Measurements from ENCODE around the gene DAG1. TPM values are rescaled to one million over a fixed set of nuclear protein-coding genes. Genes with fewer than 3 reads are reported as not detected.
A peak's percentile ranks its signal among the peaks of the same experiment; 100 is the strongest.

Gene DAG1
- total RNA-seq, 1 experiment from 2014 or later: 206 TPM

GRCh38 chr3:49469037-49469935, 781 bp upstream of the DAG1 start:
- BruUV-seq (replicated peaks): TSS peak; percentile 90
- H3K79me2 ChIP-seq (ENCODE audit: low read depth): peaks cover 36% of the 10 kb centered on the region
- H3K9me3 ChIP-seq (ENCODE audit: insufficient read depth, low read depth): no peaks in the 10 kb centered on the region
- no peaks in the 10 kb centered on the region for H4K20me1 ChIP-seq (ENCODE audit: insufficient read depth)
- ChIA-PET CTCF (interaction anchor here (0.6 to 1.4 kb wide), 2 partner anchors 15 to 141 kb away, joined by 7 to 10 read pairs; no protein-coding TSS in a partner anchor), POLR2A (ENCODE audit: unreplicated experiment) (interaction anchor here (0.6 to 0.9 kb wide), 9 partner anchors 17 to 1245 kb away, joined by 3 to 10 read pairs (median 3); partner anchors contain the start of gene BSN)
- no peaks in the 10 kb centered on the region for H3K27me3 ChIP-seq (ENCODE audit: insufficient read depth, low read depth)
- peak overlapping the region; percentile 76 for H3K27ac ChIP-seq
- intact Hi-C loops (cut with micrococcal nuclease; ENCODE audit: unreplicated experiment): no loop called here
- no peaks in the 10 kb centered on the region for H3K9me2 ChIP-seq (ENCODE audit: insufficient read depth)
- peaks cover 48% of the 10 kb centered on the region for H3K4me1 ChIP-seq (replicated peaks; ENCODE audit: insufficient read depth)
- TF ChIP-seq, protein P1, sequence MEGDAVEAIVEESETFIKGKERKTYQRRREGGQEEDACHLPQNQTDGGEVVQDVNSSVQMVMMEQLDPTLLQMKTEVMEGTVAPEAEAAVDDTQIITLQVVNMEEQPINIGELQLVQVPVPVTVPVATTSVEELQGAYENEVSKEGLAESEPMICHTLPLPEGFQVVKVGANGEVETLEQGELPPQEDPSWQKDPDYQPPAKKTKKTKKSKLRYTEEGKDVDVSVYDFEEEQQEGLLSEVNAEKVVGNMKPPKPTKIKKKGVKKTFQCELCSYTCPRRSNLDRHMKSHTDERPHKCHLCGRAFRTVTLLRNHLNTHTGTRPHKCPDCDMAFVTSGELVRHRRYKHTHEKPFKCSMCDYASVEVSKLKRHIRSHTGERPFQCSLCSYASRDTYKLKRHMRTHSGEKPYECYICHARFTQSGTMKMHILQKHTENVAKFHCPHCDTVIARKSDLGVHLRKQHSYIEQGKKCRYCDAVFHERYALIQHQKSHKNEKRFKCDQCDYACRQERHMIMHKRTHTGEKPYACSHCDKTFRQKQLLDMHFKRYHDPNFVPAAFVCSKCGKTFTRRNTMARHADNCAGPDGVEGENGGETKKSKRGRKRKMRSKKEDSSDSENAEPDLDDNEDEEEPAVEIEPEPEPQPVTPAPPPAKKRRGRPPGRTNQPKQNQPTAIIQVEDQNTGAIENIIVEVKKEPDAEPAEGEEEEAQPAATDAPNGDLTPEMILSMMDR (conservative IDR thresholded peaks at IDR 0.05): no peak
- TF ChIP-seq EZH2 (IDR thresholded peaks at IDR 0.05; ENCODE audit: low read depth): no peak
- H3K4me3 ChIP-seq: peak overlapping the region; percentile 53
- peaks cover 36% of the 10 kb centered on the region for H3F3A ChIP-seq (ENCODE audit: insufficient read depth, low read depth)
- H2AFZ ChIP-seq: peak overlapping the region; percentile 85
- H3K4me2 ChIP-seq: peak overlapping the region; percentile 79
- H3K36me3 ChIP-seq (ENCODE audit: low read depth): no peaks in the 10 kb centered on the region
- peak; percentile 70 to 83 for DNase-seq

GRCh38 chr3:49470714-49471420, 800 bp downstream of the DAG1 start:
- Histone ChIP-seq H3K79me2 (ENCODE audit: low read depth) (peaks cover 48% of the 10 kb centered on the region), H3K4me3 (peak overlapping the region; percentile 98), H3K36me3 (ENCODE audit: low read depth) (no peaks in the 10 kb centered on the region), H3K4me1 (replicated peaks; ENCODE audit: insufficient read depth) (peaks cover 39% of the 10 kb centered on the region), H3K9me2 (ENCODE audit: insufficient read depth) (no peaks in the 10 kb centered on the region), H4K20me1 (ENCODE audit: insufficient read depth) (no peaks in the 10 kb centered on the region), H3K9me3 (ENCODE audit: insufficient read depth, low read depth) (no peaks in the 10 kb centered on the region), H3K4me2 (peak overlapping the region; percentile 99), H3K27me3 (ENCODE audit: insufficient read depth, low read depth) (no peaks in the 10 kb centered on the region), H2AFZ (peak overlapping the region; percentile 82), H3F3A (ENCODE audit: insufficient read depth, low read depth) (peaks cover 32% of the 10 kb centered on the region), H3K27ac (peak overlapping the region; percentile 67)
- POLR2A ChIA-PET (ENCODE audit: unreplicated experiment): interaction anchor here (1.0 to 1.2 kb wide), 2 partner anchors 10 to 130 kb away, joined by 4 to 16 read pairs; no protein-coding TSS in a partner anchor
- BruUV-seq (replicated peaks): no TSS peak
- CTCF ChIA-PET: interaction anchor here (1.1 to 1.4 kb wide), 2 partner anchors 14 to 16 kb away, joined by 5 to 7 read pairs; no protein-coding TSS in a partner anchor
- TF ChIP-seq EZH2 (IDR thresholded peaks at IDR 0.05; ENCODE audit: low read depth): no peak
- TF ChIP-seq, protein P1 (conservative IDR thresholded peaks at IDR 0.05): no peak; the same call in 1 of the 2 replicates
- DNase-seq: no peak
- intact Hi-C loops (cut with micrococcal nuclease; ENCODE audit: unreplicated experiment): no loop called here

- H4K20me1 ChIP-seq (ENCODE audit: insufficient read depth): no peaks in the 10 kb centered on the region
- no peak overlapping the region for H3K27ac ChIP-seq
- no TSS peak for BruUV-seq (replicated peaks)
- no peak overlapping the region for H2AFZ ChIP-seq
- peaks cover 39% of the 10 kb centered on the region for H3K4me1 ChIP-seq (replicated peaks; ENCODE audit: insufficient read depth)
- no peaks in the 10 kb centered on the region for H3K27me3 ChIP-seq (ENCODE audit: insufficient read depth, low read depth)
- H3K9me3 ChIP-seq (ENCODE audit: insufficient read depth, low read depth): no peaks in the 10 kb centered on the region
- intact Hi-C loops (cut with micrococcal nuclease; ENCODE audit: unreplicated experiment): no loop called here
- 0 out of 2 replicates have a peak, but pooled peaks cover under 1% of the 10 kb centered on the region for H3K36me3 ChIP-seq (ENCODE audit: low read depth)
- TF ChIP-seq EZH2 (IDR thresholded peaks at IDR 0.05; ENCODE audit: low read depth): no peak
- TF ChIP-seq, protein P1 (conservative IDR thresholded peaks at IDR 0.05): no peak
- DNase-seq: peak in 1 of 2 experiments; percentile 42
- peaks cover 27% of the 10 kb centered on the region for H3F3A ChIP-seq (ENCODE audit: insufficient read depth, low read depth)
- H3K79me2 ChIP-seq (ENCODE audit: low read depth): peaks cover 57% of the 10 kb centered on the region
- H3K4me3 ChIP-seq: peak overlapping the region; percentile 98; the same call in 1 of the 2 replicates
- peak overlapping the region; percentile 99 for H3K4me2 ChIP-seq
- POLR2A ChIA-PET (ENCODE audit: unreplicated experiment): interaction anchor here (0.5 to 1.0 kb wide), 3 partner anchors 11 to 270 kb away, joined by 4 read pairs; no protein-coding TSS in a partner anchor
- CTCF ChIA-PET: interaction anchor here (0.5 to 0.6 kb wide), 2 partner anchors 65 to 227 kb away, joined by 3 read pairs; no protein-coding TSS in a partner anchor
- no peaks in the 10 kb centered on the region for H3K9me2 ChIP-seq (ENCODE audit: insufficient read depth)
Measured at GRCh38 chr3:49471856-49472495, 1.9 kb downstream of the DAG1 start.
